ENCODE measurements around the gene SLC37A2.

DNA sequence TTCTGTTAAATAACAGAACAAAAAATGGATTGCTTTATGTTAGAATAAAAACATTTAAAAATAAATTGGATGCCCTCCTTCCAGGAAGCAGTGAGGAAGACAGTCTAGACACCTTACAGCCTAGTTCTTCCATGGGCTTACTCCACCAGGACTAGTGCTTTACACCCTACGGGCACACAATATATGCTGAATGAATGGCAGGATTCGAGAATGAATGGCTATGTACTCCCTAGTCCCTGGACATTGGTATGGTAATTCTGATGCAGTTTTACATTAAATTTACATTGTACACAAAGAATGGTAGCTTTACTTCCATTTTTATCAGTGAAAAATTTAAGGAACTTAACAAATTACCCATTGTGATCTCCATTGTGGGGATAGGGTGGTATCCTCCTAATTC is 31.6 kb downstream of the SLC37A2 start:
- TF ChIP-seq, protein P1, sequence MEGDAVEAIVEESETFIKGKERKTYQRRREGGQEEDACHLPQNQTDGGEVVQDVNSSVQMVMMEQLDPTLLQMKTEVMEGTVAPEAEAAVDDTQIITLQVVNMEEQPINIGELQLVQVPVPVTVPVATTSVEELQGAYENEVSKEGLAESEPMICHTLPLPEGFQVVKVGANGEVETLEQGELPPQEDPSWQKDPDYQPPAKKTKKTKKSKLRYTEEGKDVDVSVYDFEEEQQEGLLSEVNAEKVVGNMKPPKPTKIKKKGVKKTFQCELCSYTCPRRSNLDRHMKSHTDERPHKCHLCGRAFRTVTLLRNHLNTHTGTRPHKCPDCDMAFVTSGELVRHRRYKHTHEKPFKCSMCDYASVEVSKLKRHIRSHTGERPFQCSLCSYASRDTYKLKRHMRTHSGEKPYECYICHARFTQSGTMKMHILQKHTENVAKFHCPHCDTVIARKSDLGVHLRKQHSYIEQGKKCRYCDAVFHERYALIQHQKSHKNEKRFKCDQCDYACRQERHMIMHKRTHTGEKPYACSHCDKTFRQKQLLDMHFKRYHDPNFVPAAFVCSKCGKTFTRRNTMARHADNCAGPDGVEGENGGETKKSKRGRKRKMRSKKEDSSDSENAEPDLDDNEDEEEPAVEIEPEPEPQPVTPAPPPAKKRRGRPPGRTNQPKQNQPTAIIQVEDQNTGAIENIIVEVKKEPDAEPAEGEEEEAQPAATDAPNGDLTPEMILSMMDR (IDR thresholded peaks at IDR 0.05), result no peak
- no peak for TF ChIP-seq POLR2AphosphoS5 (IDR thresholded peaks at IDR 0.05)

All from gastroesophageal sphincter (tissue), 3 donors.